Osteocyte (in vitro differentiated cells): ENCODE data around the gene SAT1. TPM values are rescaled to one million over a fixed set of nuclear protein-coding genes. Genes with fewer than 3 reads are reported as not detected.
A peak's percentile ranks its signal among the peaks of the same experiment; 100 is the strongest.

ENCODE experiments used
- DNase-seq: peaks from one replicate; pipeline ENCODE4 v3.0.0; 2021; ENCODE audit warnings: mixed read lengths; ENCODE audit not compliant: unreplicated experiment; ENCODE audit errors: extremely low spot score
- H3K27ac Mint-ChIP-seq: one replicate; pipeline ENCODE4 v1.8.0; 2021; ENCODE audit warnings: mild to moderate bottlenecking, mixed read lengths; ENCODE audit not compliant: unreplicated experiment
- H3K27me3 Mint-ChIP-seq: one replicate; pipeline ENCODE4 v1.8.0; 2021; ENCODE audit warnings: mixed read lengths; ENCODE audit not compliant: unreplicated experiment
- H3K36me3 Mint-ChIP-seq: one replicate; pipeline ENCODE4 v1.8.0; 2021; ENCODE audit warnings: mixed read lengths; ENCODE audit not compliant: unreplicated experiment
- H3K4me1 Mint-ChIP-seq: one replicate; pipeline ENCODE4 v1.8.0; 2021; ENCODE audit warnings: mixed read lengths; ENCODE audit not compliant: unreplicated experiment
- H3K4me3 Mint-ChIP-seq: one replicate; pipeline ENCODE4 v1.8.0; 2021; ENCODE audit warnings: mild to moderate bottlenecking, moderate library complexity, mixed read lengths; ENCODE audit not compliant: unreplicated experiment
- H3K9me3 Mint-ChIP-seq: one replicate; pipeline ENCODE4 v1.8.0; 2021; ENCODE audit warnings: mixed read lengths; ENCODE audit not compliant: unreplicated experiment
- CTCF ChIP-seq: fragments of 200-600 bp; sonication (generic); IDR thresholded peaks from 2 replicates; pipeline ENCODE4 v1.5.0; 2021; ENCODE audit warnings: antibody characterized with exemption, mild to moderate bottlenecking, moderate library complexity
- total RNA-seq: library from RNA; stranded (reverse); gene quantifications from 2 replicates; pipeline ENCODE4 v1.2.1, GENCODE V29; 2021

The SAT1 gene
- total RNA-seq, 1 donor from 2014 or later, result 234 TPM

- TF ChIP-seq CTCF, result no peak
- no peaks in the 10 kb centered on the region for H3K9me3 Mint-ChIP-seq
- H3K4me1 Mint-ChIP-seq, result peaks cover 13% of the 10 kb centered on the region
- no peaks in the 10 kb centered on the region for H3K36me3 Mint-ChIP-seq
- H3K27ac Mint-ChIP-seq, result peak overlapping the region; percentile 90
- DNase-seq, result no peak
- H3K4me3 Mint-ChIP-seq, result peak overlapping the region; percentile 11
- no peaks in the 10 kb centered on the region for H3K27me3 Mint-ChIP-seq
Observed at GRCh38 chrX:23752740-23753415, 30.1 kb upstream of the SAT1 start.

- Mint-ChIP-seq H3K9me3 (no peaks in the 10 kb centered on the region), H3K4me3 (no peak overlapping the region), H3K27ac (no peak overlapping the region), H3K4me1 (peaks cover 13% of the 10 kb centered on the region), H3K36me3 (no peaks in the 10 kb centered on the region), H3K27me3 (no peaks in the 10 kb centered on the region)
- no peak for DNase-seq
- no peak for TF ChIP-seq CTCF
Observed at GRCh38 chrX:23754664-23755063, 28.3 kb upstream of the SAT1 start.

- H3K4me3 Mint-ChIP-seq, result no peak overlapping the region
- H3K36me3 Mint-ChIP-seq, result no peaks in the 10 kb centered on the region
- peaks cover 13% of the 10 kb centered on the region for H3K4me1 Mint-ChIP-seq
- TF ChIP-seq CTCF, result peak; percentile 68
- no peaks in the 10 kb centered on the region for H3K9me3 Mint-ChIP-seq
- DNase-seq, result no peak
- H3K27me3 Mint-ChIP-seq, result no peaks in the 10 kb centered on the region
- no peak overlapping the region for H3K27ac Mint-ChIP-seq
Observed at GRCh38 chrX:23756165-23756564, 26.8 kb upstream of the SAT1 start.

- no peak for TF ChIP-seq CTCF
- no peaks in the 10 kb centered on the region for H3K36me3 Mint-ChIP-seq
- no peaks in the 10 kb centered on the region for H3K4me1 Mint-ChIP-seq
- H3K27ac Mint-ChIP-seq, result no peak overlapping the region
- no peak overlapping the region for H3K4me3 Mint-ChIP-seq
- H3K27me3 Mint-ChIP-seq, result no peaks in the 10 kb centered on the region
- no peaks in the 10 kb centered on the region for H3K9me3 Mint-ChIP-seq
- no peak for DNase-seq
Observed at GRCh38 chrX:23759821-23760220, 23.2 kb upstream of the SAT1 start.

GRCh38 chrX:23764188-23764984, 18.6 kb upstream of the SAT1 start:
- Mint-ChIP-seq H3K36me3 (no peaks in the 10 kb centered on the region), H3K27me3 (no peaks in the 10 kb centered on the region), H3K9me3 (no peaks in the 10 kb centered on the region), H3K4me1 (peaks cover 3% of the 10 kb centered on the region), H3K27ac (no peak overlapping the region), H3K4me3 (no peak overlapping the region)
- TF ChIP-seq CTCF, result no peak
- DNase-seq, result no peak
